Suprapubic skin (tissue), 4 donors: ENCODE measurements around the gene VEGFD.

Experiments used
- CTCF ChIP-seq, 2 donors: fragments of 200-600 bp in 1 of 2; fragments of 450-650 bp in 1 of 2; sonication (generic) in 1 of 2; IDR thresholded peaks; one replicate each; pipeline ENCODE4 v1.5.1; 2016 to 2019; ENCODE audit warnings: antibody characterized with exemption in 2 of 2, mild to moderate bottlenecking in 1 of 2, moderate library complexity in 1 of 2
- EP300 ChIP-seq: sonication (generic); formaldehyde crosslinking; IDR thresholded peaks from one replicate; pipeline ENCODE4 v1.6.1; 2017; ENCODE audit warnings: antibody characterized with exemption
- POLR2A ChIP-seq, 2 donors: fragments of 450-650 bp; IDR thresholded peaks; one replicate each; pipeline ENCODE4 v1.6.1; 2017; ENCODE audit warnings: antibody characterized with exemption in 2 of 2, mild to moderate bottlenecking in 2 of 2, moderate library complexity in 2 of 2
- POLR2AphosphoS5 ChIP-seq, 3 donors: sonication (generic); formaldehyde crosslinking; IDR thresholded peaks; one replicate each; pipeline ENCODE4 v1.6.1; 2017; ENCODE audit warnings: antibody characterized with exemption in 3 of 3

GRCh38 chrX:15391850-15392249 lies 7.6 kb upstream of the VEGFD start:
- no peak for TF ChIP-seq POLR2AphosphoS5 (IDR thresholded peaks at IDR 0.05)
- no peak for TF ChIP-seq CTCF (IDR thresholded peaks at IDR 0.05)
- TF ChIP-seq EP300: no peak
- no peak for TF ChIP-seq POLR2A (IDR thresholded peaks at IDR 0.05)
